Measurements from ENCODE around the gene PRKCZ.

- TF ChIP-seq, protein P1, sequence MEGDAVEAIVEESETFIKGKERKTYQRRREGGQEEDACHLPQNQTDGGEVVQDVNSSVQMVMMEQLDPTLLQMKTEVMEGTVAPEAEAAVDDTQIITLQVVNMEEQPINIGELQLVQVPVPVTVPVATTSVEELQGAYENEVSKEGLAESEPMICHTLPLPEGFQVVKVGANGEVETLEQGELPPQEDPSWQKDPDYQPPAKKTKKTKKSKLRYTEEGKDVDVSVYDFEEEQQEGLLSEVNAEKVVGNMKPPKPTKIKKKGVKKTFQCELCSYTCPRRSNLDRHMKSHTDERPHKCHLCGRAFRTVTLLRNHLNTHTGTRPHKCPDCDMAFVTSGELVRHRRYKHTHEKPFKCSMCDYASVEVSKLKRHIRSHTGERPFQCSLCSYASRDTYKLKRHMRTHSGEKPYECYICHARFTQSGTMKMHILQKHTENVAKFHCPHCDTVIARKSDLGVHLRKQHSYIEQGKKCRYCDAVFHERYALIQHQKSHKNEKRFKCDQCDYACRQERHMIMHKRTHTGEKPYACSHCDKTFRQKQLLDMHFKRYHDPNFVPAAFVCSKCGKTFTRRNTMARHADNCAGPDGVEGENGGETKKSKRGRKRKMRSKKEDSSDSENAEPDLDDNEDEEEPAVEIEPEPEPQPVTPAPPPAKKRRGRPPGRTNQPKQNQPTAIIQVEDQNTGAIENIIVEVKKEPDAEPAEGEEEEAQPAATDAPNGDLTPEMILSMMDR (IDR thresholded peaks at IDR 0.05), result peak in 2 of 3 donors; percentile 14 to 29
- no peak for TF ChIP-seq POLR2A (IDR thresholded peaks at IDR 0.05)
Measured at GRCh38 chr1:2229037-2229864, 179.0 kb downstream of the PRKCZ start.
